GM12892 (cell line): ENCODE measurements around the gene TWF2.

ENCODE experiments used
- POLR2A ChIP-seq: IDR thresholded peaks from 2 replicates; pipeline ENCODE4 v1.6.1; 2011; ENCODE audit warnings: low read depth, low read length, control low read depth
- POLR2AphosphoS5 ChIP-seq: IDR thresholded peaks from 2 replicates; pipeline ENCODE4 v1.6.1; 2011; ENCODE audit warnings: low read depth, low read length, control low read depth
- TAF1 ChIP-seq: IDR thresholded peaks from 2 replicates; pipeline ENCODE4 v1.6.1; 2011; ENCODE audit warnings: low read depth, mild to moderate bottlenecking, control low read depth, low read length, borderline replicate concordance

GRCh38 chr3:52231502-52232278 is 7.3 kb downstream of the TWF2 start:
- TF ChIP-seq POLR2A (no peak), TAF1 (no peak), POLR2AphosphoS5 (0 out of 2 replicates have a peak, but pooled peaks have one; percentile 18)
